ENCODE results near the gene CRYAA. TPM values are rescaled to one million over a fixed set of nuclear protein-coding genes. Genes with fewer than 3 reads are reported as not detected.
"Not testable (repeated sequence)": the region's sequence is repeated elsewhere in the genome, so short reads cannot be mapped to it uniquely, and the experiment has no call there.

The CRYAA gene
- not detected for total RNA-seq

- not testable (repeated sequence) for DNase-seq
These were observed at the start of gene CRYAA for GRCh38 chr21:43168708-43169107. TSS of gene CRYAA (plus strand) at chr21:43169008. CDS start at chr21:43169100, 92 bp downstream.

- not testable (repeated sequence) for DNase-seq
These were observed 38.7 kb upstream of the CRYAA start for GRCh38 chr21:43130094-43130493.

- DNase-seq = not testable (repeated sequence)
These were observed 34.3 kb upstream of the CRYAA start for GRCh38 chr21:43134520-43134919.

- DNase-seq = not testable (repeated sequence)
These were observed 29.9 kb upstream of the CRYAA start for GRCh38 chr21:43138944-43139343.

GRCh38 chr21:43141407-43141806 lies 27.4 kb upstream of the CRYAA start:
- DNase-seq = not testable (repeated sequence)

GRCh38 chr21:43146637-43147036 lies 22.2 kb upstream of the CRYAA start:
- not testable (repeated sequence) for DNase-seq

- DNase-seq = not testable (repeated sequence)
These were observed 20.8 kb upstream of the CRYAA start for GRCh38 chr21:43147999-43148398.

- not testable (repeated sequence) for DNase-seq
These were observed 19.5 kb upstream of the CRYAA start for GRCh38 chr21:43149344-43149743.

GRCh38 chr21:43153601-43154000 lies 15.2 kb upstream of the CRYAA start:
- not testable (repeated sequence) for DNase-seq

- DNase-seq = not testable (repeated sequence)
These were observed 9.3 kb upstream of the CRYAA start for GRCh38 chr21:43159279-43160175.

GRCh38 chr21:43161826-43162707 lies 6.7 kb upstream of the CRYAA start:
- DNase-seq = not testable (repeated sequence)

- not testable (repeated sequence) for DNase-seq
These were observed 6.1 kb upstream of the CRYAA start for GRCh38 chr21:43162708-43163205.

- not testable (repeated sequence) for DNase-seq
These were observed 4.0 kb upstream of the CRYAA start for GRCh38 chr21:43164823-43165222.

GRCh38 chr21:43165734-43166133 lies 3.1 kb upstream of the CRYAA start:
- not testable (repeated sequence) for DNase-seq

- not testable (repeated sequence) for DNase-seq
These were observed 550 bp downstream of the CRYAA start for GRCh38 chr21:43169230-43169886.

GRCh38 chr21:43169891-43170290 lies 1.1 kb downstream of the CRYAA start:
- not testable (repeated sequence) for DNase-seq

- not testable (repeated sequence) for DNase-seq
These were observed 4.0 kb downstream of the CRYAA start for GRCh38 chr21:43172812-43173211.

- not testable (repeated sequence) for DNase-seq
These were observed 4.6 kb downstream of the CRYAA start for GRCh38 chr21:43173438-43173837.

- DNase-seq = not testable (repeated sequence)
These were observed 5.1 kb downstream of the CRYAA start for GRCh38 chr21:43173930-43174329.

GRCh38 chr21:43174998-43175397 lies 6.2 kb downstream of the CRYAA start:
- not testable (repeated sequence) for DNase-seq

GRCh38 chr21:43176621-43177020 lies 7.8 kb downstream of the CRYAA start:
- DNase-seq = not testable (repeated sequence)

Data from occipital lobe (tissue), 2 donors.